Osteocyte (in vitro differentiated cells): ENCODE results near the gene DARS2. TPM values are rescaled to one million over a fixed set of nuclear protein-coding genes. Genes with fewer than 3 reads are reported as not detected.

Source experiments
- DNase-seq: peaks from one replicate; pipeline ENCODE4 v3.0.0; 2021; ENCODE audit warnings: mixed read lengths; ENCODE audit not compliant: unreplicated experiment; ENCODE audit errors: extremely low spot score
- H3K27ac Mint-ChIP-seq: one replicate; pipeline ENCODE4 v1.8.0; 2021; ENCODE audit warnings: mild to moderate bottlenecking, mixed read lengths; ENCODE audit not compliant: unreplicated experiment
- H3K27me3 Mint-ChIP-seq: one replicate; pipeline ENCODE4 v1.8.0; 2021; ENCODE audit warnings: mixed read lengths; ENCODE audit not compliant: unreplicated experiment
- H3K36me3 Mint-ChIP-seq: one replicate; pipeline ENCODE4 v1.8.0; 2021; ENCODE audit warnings: mixed read lengths; ENCODE audit not compliant: unreplicated experiment
- H3K4me1 Mint-ChIP-seq: one replicate; pipeline ENCODE4 v1.8.0; 2021; ENCODE audit warnings: mixed read lengths; ENCODE audit not compliant: unreplicated experiment
- H3K4me3 Mint-ChIP-seq: one replicate; pipeline ENCODE4 v1.8.0; 2021; ENCODE audit warnings: mild to moderate bottlenecking, moderate library complexity, mixed read lengths; ENCODE audit not compliant: unreplicated experiment
- H3K9me3 Mint-ChIP-seq: one replicate; pipeline ENCODE4 v1.8.0; 2021; ENCODE audit warnings: mixed read lengths; ENCODE audit not compliant: unreplicated experiment
- long read RNA-seq: library from polyadenylated mRNA; unstranded; transcript quantifications from one replicate; pipeline ENCODE4 v2.0.0, GENCODE V29; 2021
- total RNA-seq: library from RNA; stranded (reverse); gene quantifications from 2 replicates; pipeline ENCODE4 v1.2.1, GENCODE V29; 2021
- TF ChIP-seq, protein P1 (sequence below): fragments of 200-600 bp; sonication (generic); IDR thresholded peaks from 2 replicates; pipeline ENCODE4 v1.5.0; 2021; ENCODE audit warnings: antibody characterized with exemption, mild to moderate bottlenecking, moderate library complexity

The DARS2 gene, protein sequence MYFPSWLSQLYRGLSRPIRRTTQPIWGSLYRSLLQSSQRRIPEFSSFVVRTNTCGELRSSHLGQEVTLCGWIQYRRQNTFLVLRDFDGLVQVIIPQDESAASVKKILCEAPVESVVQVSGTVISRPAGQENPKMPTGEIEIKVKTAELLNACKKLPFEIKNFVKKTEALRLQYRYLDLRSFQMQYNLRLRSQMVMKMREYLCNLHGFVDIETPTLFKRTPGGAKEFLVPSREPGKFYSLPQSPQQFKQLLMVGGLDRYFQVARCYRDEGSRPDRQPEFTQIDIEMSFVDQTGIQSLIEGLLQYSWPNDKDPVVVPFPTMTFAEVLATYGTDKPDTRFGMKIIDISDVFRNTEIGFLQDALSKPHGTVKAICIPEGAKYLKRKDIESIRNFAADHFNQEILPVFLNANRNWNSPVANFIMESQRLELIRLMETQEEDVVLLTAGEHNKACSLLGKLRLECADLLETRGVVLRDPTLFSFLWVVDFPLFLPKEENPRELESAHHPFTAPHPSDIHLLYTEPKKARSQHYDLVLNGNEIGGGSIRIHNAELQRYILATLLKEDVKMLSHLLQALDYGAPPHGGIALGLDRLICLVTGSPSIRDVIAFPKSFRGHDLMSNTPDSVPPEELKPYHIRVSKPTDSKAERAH
- total RNA-seq: 12.8 and 13.1 TPM in 2 replicates
- long read RNA-seq, transcript DARS2-201 (17 exons, 3,441 nt): major isoform, 83 of 125 reads
- long read RNA-seq, transcript DARS2-208 (14 exons, 1,793 nt): minor isoform, 6 of 125 reads
- long read RNA-seq, partial matches to known transcripts: 11 of 125 reads
- long read RNA-seq, other reads (novel, unspliced or antisense): 18 of 125 reads

DNA sequence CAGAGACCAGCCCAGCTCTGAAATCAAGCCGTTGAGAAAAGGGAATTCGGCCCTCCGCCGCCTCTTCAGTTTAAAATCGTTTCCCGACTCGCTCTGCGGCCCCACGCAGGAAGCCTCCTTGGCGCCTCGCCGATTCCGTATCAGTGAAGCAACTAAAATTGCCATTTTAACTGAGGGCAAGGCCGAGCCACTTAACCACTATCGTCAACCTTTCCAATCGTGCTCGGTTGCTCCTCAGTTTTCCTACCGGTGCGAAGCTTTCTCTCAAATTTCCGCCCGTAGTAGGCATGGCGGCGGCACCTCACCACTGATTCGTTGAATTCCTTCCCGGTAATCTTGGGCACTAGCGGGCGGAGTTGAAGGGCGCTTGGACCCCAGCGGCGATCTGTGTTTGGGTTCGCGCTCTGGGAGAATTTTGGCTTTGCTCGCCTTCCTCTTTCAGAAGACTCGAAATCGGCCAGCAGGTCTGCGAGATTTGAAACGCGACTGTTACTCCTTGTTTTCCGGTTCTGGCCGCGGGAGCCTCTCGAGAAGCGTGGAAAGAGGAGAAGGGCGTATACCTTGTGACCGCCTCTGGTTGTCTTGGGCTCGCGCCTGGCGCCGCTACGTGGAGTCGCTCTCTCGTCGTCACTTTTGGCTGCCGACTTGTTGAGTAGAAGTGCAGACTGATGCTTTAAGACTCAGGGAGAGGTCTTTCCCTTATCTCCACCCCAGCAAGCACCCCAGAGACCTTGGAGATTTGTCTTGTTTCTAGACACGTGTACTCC, at the start of gene DARS2, which contains the start of gene CENPL:
TSS of gene DARS2 (plus strand) at position 359 of the 767 bp plus-strand sequence. CDS start 557 bp downstream, outside the sequence.
TSS of gene CENPL (minus strand) at position 569 of the 767 bp plus-strand sequence. CDS start 13,584 bp downstream, outside the sequence.
- Mint-ChIP-seq H3K4me1 (peaks cover 49% of the 10 kb centered on the region), H3K36me3 (no peaks in the 10 kb centered on the region), H3K4me3 (peak within 1 kb of the TSS; percentile 97), H3K27ac (peak within 1 kb of the TSS; percentile 100), H3K9me3 (no peaks in the 10 kb centered on the region), H3K27me3 (no peaks in the 10 kb centered on the region)
- TF ChIP-seq, protein P1, sequence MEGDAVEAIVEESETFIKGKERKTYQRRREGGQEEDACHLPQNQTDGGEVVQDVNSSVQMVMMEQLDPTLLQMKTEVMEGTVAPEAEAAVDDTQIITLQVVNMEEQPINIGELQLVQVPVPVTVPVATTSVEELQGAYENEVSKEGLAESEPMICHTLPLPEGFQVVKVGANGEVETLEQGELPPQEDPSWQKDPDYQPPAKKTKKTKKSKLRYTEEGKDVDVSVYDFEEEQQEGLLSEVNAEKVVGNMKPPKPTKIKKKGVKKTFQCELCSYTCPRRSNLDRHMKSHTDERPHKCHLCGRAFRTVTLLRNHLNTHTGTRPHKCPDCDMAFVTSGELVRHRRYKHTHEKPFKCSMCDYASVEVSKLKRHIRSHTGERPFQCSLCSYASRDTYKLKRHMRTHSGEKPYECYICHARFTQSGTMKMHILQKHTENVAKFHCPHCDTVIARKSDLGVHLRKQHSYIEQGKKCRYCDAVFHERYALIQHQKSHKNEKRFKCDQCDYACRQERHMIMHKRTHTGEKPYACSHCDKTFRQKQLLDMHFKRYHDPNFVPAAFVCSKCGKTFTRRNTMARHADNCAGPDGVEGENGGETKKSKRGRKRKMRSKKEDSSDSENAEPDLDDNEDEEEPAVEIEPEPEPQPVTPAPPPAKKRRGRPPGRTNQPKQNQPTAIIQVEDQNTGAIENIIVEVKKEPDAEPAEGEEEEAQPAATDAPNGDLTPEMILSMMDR: no peak
- peak; percentile 97 for DNase-seq

DNA sequence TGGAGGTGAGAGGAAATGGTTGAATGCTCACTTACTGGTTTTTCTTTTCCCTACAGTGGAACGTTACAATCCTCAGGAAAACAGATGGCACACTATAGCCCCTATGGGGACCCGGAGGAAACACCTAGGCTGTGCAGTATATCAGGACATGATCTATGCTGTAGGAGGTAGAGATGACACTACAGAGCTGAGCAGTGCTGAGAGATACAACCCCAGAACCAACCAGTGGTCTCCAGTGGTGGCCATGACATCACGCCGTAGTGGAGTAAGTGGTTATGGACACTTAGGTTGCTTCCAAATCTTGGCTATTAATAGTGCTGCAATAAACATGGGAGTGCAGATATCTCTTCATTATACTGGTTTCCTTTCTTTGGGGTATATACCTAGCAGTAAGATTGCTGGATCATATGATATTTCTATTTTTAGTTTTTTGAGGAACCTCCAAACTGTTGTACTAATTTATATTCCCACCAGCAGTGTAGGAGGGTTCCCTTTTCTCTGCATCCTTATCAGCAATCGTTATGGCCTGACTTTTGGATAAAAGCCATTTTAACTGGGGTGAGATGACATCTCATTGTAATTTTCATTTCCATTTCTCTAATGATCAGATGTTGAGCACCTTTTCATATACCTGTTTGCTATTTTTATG, 48.8 kb upstream of the DARS2 start:
- H3K27ac Mint-ChIP-seq: no peak overlapping the region
- no peak for DNase-seq
- H3K27me3 Mint-ChIP-seq: no peaks in the 10 kb centered on the region
- TF ChIP-seq, protein P1: no peak
- peaks cover 17% of the 10 kb centered on the region for H3K9me3 Mint-ChIP-seq
- H3K4me3 Mint-ChIP-seq: no peak overlapping the region
- H3K36me3 Mint-ChIP-seq: peaks cover 51% of the 10 kb centered on the region
- peaks cover 1% of the 10 kb centered on the region for H3K4me1 Mint-ChIP-seq

DNA sequence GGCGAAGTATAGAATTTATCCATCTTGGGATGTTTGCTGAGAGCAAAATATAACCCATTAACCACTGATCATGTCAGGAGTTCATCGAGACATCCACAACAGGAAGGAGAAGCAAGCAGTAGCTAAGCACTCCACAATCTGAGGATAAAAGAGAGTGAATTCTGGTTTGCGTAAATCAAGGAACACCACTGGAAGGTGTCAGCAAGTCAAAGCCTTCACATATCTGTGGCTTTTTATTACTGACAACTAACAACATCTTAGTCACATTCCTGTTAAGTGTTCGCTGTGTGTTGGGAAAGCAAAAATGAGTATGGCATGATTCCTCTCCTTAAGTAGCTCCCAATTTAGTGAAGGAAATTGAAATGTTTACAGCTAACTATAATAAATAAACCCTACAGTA, 44.5 kb upstream of the DARS2 start:
- H3K4me3 Mint-ChIP-seq: no peak overlapping the region
- H3K27me3 Mint-ChIP-seq: no peaks in the 10 kb centered on the region
- peaks cover 1% of the 10 kb centered on the region for H3K4me1 Mint-ChIP-seq
- H3K9me3 Mint-ChIP-seq: peaks cover 17% of the 10 kb centered on the region
- H3K27ac Mint-ChIP-seq: no peak overlapping the region
- peaks cover 61% of the 10 kb centered on the region for H3K36me3 Mint-ChIP-seq
- no peak for DNase-seq
- TF ChIP-seq, protein P1: no peak

DNA sequence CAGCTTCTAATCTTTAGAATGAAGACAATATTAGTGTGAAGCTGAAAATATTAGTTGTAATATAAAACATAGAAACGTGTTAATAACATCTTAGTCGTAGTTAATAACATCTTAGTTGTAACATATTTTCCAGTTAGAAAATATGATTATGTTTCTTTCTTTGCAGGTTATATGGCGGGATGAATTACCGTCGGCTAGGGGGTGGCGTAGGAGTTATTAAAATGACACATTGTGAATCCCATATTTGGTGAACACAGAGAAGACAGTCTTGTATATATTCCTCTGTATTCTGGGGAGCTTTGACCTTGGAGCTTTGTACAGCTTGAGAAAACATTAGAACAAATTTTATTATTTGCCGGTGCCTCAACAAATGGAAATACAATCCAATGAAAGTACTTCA, 39.5 kb upstream of the DARS2 start:
- Mint-ChIP-seq H3K9me3 (no peaks in the 10 kb centered on the region), H3K4me1 (no peaks in the 10 kb centered on the region), H3K27me3 (no peaks in the 10 kb centered on the region), H3K27ac (no peak overlapping the region), H3K4me3 (no peak overlapping the region), H3K36me3 (peaks cover 38% of the 10 kb centered on the region)
- TF ChIP-seq, protein P1: no peak
- no peak for DNase-seq
